GM19351 (cell line): ENCODE results near the gene PRPSAP2.
"Not testable (repeated sequence)": the region's sequence is repeated elsewhere in the genome, so short reads cannot be mapped to it uniquely, and the experiment has no call there.

Experiments
- ATAC-seq: cut with Tn5 transposase; IDR thresholded peaks from one replicate; pipeline ENCODE4 v1.9.1; 2021; ENCODE audit warnings: mild to moderate bottlenecking, moderate library complexity; ENCODE audit not compliant: unreplicated experiment

The PRPSAP2 gene, protein sequence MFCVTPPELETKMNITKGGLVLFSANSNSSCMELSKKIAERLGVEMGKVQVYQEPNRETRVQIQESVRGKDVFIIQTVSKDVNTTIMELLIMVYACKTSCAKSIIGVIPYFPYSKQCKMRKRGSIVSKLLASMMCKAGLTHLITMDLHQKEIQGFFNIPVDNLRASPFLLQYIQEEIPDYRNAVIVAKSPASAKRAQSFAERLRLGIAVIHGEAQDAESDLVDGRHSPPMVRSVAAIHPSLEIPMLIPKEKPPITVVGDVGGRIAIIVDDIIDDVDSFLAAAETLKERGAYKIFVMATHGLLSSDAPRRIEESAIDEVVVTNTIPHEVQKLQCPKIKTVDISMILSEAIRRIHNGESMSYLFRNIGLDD

GRCh38 chr17:18857864-18858566 lies at the start of gene PRPSAP2:
Gene PRPSAP2 (plus strand): TSS chr17:18858131. CDS start chr17:18865834, 7,703 bp downstream.
- ATAC-seq = peak; percentile 31

- ATAC-seq = not testable (repeated sequence)
These were observed 42.0 kb upstream of the PRPSAP2 start for GRCh38 chr17:18815924-18816323.

DNA sequence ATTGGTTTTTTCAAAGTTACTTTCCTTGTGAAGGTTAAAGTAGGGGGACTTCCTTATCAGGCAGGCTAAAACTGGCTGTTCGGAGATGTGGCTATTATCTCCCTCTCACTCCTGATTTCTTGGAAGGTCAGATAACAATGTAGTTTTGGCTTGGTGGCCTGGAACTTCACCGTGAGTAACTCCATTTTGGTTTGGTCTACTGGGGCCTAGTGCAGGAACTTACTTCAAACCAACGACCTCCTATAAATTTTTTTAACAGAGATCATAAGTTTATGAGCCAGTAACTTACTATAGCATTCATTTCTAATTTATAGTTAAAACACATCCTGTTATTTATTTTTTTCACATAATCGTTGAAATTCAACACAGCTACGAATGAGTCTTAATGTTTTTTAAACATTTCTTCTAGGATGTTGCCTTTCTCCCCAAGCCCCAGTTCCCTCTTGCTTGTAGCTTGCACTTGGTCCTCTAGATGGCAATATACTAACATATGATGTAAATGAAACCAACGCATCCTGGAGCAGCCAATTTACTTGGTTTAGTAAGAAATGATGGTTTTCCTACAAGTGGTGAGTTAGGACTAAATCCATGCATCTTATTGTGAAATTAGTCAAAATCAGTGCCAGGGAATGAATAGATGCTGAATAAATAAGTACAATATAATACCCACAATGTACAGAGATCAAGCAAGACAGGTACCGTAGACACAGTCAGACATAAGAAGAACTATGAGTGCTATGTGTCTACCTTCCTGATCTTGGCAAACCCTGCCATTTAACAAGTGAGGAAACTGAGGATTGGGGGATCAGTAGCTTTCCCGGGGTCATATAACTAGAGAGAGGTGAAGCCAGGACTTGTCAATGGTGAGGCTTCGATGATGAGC lies 41.2 kb upstream of the PRPSAP2 start:
- not testable (repeated sequence) for ATAC-seq

- ATAC-seq = not testable (repeated sequence)
These were observed 36.5 kb upstream of the PRPSAP2 start for GRCh38 chr17:18821430-18821829.

DNA sequence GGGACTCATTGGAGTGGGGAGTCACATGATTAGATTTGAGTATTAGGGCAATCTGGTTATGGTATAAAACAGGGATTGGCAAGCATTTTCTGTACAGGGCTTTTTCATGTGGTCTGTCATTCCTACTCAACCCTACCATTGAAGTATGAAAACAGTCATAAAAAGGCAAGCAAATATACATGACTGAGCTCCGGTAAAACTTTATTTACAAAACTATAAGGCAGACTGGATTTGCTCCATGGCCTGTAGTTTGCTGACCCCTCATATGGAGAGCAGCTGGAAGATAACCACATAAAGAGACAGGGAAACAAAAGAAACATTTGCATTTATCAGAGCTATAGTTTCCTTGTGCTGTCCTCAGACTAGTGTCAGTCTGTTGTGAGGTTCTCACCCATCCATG lies 30.3 kb upstream of the PRPSAP2 start:
- not testable (repeated sequence) for ATAC-seq

GRCh38 chr17:18848501-18848900 lies 9.4 kb upstream of the PRPSAP2 start:
- no peak for ATAC-seq

- no peak for ATAC-seq
These were observed 7.3 kb upstream of the PRPSAP2 start for GRCh38 chr17:18850679-18851078.

DNA sequence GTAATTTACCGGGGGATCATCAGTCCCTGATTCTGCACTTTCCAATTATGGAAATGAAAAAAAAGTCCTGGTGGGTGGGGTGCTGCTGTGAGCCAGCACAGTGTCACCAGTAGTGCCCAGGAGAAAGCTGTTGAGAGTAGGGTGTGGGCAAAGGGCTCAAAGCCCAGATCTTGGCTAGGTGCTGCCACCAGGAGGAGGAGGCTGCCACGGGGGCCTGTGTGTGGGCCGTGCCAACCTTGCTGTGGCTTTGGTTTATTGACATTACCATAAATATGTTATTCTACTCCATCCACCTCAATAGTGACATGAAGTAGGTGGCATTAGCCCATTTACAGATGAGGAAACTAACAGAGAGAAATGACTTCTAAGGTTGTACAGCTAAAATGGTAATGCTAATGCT lies 6.7 kb upstream of the PRPSAP2 start:
- no peak for ATAC-seq

DNA sequence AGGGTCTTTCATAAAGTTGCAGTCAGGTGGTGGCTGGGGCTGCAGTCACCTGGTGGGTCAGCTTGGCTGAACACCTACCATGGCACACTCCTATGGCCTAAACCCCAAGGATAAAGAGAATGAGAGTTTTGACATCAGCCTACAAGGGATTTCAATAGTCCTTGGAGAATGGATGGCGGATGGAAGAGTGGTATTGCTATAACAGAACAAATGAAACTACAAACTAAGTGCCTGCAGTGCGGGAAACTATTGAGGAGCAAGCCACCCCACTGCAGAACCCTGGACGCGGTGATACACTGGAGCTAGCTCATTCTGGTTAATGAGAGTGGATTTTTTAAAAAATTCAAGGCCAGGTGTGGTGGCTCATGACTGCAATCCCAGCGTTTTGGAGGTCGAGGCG lies 3.0 kb upstream of the PRPSAP2 start:
- ATAC-seq = no peak

- peak; percentile 70 for ATAC-seq
These were observed 1.9 kb upstream of the PRPSAP2 start for GRCh38 chr17:18855831-18856569.

DNA sequence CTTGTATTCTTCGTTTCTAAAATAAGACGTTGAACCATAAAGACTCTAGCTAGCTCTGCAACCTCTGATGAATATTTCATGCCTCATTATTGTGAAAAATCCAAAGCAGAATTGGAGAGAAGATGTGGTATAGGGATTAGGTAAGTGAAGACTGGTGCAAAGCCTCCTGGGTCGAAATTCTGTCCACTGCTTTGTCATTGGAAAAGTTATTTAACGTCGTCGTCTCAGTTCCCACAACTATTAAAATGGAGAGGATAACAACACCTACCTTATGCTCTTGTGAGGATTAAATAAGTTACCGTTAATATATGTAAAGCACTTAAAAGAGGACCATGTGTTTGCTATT lies 1.4 kb upstream of the PRPSAP2 start:
- ATAC-seq = no peak

- ATAC-seq = no peak
These were observed 775 bp downstream of the PRPSAP2 start for GRCh38 chr17:18858567-18859245.

GRCh38 chr17:18859256-18859655 lies 1.3 kb downstream of the PRPSAP2 start:
- ATAC-seq = no peak

DNA sequence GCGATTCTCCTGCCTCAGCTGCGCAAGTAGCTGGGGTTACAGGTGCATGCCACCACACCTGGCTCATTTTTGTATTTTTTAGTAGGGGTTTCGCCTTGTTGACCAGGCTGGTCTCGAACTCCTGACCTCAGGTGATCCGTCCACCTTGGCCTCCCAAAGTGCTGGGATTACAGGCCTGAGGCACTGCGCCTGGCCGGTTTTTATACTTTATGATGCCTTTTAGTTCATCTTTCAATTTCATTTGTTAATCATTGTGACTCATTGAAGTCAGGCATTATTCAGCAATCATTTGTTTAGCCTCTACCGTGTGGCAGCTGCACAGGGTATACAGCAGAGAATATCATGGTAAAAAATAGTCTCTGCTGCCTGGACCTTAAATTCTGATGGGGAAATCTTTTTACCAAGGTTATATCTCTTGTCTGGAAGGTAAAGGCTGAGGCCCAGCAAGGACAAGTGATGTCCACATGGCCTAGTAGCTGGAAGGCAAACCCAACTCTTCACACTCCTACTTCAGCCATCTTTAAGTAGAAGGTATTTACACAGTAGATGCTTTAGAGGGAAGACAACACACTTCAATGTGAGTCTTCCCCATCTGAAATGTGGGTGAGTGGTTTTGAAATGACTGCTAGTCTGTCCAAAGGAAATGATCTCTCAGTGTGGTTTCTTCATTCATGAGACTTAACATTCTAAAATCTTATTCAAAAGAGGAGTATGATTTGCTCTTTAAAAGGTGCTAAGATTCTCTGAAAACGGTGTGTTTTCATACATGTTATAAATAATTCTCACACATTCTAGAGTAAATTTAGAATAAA lies 2.4 kb downstream of the PRPSAP2 start:
- peak; percentile 47 for ATAC-seq

- no peak for ATAC-seq
These were observed 4.1 kb downstream of the PRPSAP2 start for GRCh38 chr17:18862011-18862410.

GRCh38 chr17:18864996-18865395 lies 7.1 kb downstream of the PRPSAP2 start:
- ATAC-seq = not testable (repeated sequence)

DNA sequence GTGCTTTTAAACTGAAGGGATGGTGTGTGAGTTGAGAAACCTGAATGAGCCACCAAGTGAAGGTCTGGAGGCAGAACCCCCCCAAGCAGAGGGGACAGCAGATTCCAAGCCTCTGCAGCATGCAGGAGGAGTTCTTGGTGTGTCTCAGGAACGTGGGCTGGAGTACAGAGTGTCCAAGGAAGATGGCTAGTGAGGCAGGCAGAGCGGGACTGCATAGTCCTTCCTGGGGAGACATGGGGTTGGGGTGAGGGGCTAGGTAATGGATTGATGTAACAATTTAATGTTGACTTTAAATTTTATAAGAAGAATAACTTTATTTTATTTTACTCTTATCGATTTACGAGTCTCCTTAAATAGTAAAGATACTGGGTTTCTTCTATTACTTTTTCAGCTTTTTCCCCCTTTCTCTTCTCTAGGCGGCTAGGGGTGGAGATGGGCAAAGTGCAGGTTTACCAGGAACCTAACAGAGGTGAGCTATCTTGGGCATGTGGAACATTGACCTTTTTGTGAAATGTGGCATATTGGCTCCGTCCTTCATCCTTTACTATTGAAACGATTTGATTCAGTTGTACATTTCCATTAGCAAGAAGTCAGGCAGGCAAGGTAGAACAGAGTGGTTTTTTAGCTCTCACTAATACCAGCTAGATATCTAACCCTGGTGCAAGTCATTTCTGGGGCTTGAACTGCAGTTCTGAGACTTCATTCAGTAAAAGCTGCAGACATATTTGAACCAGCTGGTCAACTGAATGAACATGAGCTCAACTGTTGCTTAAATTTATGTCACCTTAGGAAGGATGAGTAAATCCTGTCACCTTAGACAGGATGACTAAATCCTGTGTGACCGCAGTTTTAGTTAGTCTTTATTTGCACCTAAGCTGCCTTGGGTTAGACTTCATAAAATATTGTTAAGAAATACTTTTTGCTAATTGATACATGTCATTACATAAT lies 9.2 kb downstream of the PRPSAP2 start:
- ATAC-seq = no peak

DNA sequence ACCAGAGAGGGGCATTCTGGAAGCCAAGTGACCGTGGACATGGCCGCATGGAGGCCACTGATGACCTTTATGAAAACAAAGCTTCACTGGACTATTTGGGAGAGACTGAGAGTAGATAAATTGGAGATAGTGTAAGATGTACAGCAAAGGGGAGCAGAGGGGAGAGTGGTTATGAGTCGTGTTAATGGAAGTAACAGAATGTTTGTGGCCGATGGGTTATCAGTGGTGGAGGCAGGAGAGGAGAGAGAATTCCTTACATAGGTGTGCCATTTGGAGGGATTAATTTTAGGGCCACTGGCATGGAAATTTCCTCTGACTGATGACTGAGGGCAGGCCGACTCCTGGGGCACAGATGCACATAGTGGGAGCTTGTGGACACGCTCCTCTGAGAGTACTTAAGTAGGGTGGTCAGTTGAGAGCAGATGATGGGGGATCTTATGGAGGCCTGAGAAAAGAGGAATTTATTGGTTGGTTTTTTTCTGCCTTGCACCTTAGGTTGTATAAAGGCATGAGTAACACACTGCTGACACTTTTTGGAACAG lies 19.2 kb downstream of the PRPSAP2 start:
- ATAC-seq = no peak
